ENCODE measurements around the gene FADD.
A peak's percentile ranks its signal among the peaks of the same experiment; 100 is the strongest.
"Not testable (repeated sequence)": the region's sequence is repeated elsewhere in the genome, so short reads cannot be mapped to it uniquely, and the experiment has no call there.

FADD gene

GRCh38 chr11:70183032-70183431 is 20.1 kb upstream of the FADD start:
- no peak for DNase-seq

DNA sequence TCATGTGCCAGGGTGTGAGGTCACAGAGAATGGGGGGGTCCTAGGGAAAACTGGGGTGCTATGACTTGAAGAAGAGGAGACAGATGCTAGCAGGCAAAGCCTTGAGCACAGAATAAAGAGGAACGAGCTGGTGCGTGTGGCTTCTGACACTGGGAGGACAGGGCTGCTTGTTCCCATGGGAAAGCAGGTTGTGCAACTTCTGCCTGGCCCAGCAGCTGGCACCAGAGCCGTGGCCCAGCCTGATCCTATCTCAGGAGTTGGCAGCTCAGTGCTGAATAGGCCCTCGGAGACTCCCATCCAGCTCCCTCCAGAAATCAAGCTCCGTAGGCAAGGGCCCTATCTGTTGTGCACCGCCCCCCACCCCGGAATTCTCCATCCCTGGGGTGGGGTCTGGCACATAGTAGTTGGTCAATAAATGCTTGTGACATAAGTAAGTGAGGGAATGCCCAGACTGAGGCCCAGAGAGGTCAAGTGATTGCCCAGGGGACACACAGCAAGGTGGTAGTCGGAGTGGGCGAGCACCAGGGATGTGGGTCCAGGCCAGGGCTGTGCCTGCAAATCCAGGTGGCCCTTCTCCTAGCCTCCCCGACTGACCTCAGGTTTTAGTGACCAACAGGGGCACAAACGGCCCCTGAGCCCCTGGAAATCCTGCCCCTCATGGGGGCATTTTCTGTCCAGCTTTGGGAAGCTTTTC is 19.5 kb upstream of the FADD start:
- DNase-seq: no peak

DNA sequence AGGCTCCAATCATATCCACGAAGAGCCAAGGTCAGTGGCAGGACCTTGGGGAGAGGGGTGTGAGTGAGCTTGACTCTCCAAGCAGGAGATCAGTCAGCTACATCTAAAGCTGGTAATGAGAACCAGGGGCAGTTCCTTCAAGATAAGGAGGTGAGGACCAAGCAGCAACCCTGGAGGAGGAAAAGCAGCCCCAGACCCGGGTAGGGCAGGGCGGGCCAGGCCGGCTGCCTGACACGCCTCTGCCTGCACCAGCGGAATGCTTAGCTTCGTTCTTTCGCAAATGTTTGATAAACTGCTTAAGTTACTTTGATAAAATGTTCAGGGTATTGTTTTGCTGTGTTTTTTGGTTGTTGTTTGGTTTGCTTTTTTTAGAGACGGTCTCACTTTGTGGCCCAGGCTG is 18.7 kb upstream of the FADD start:
- no peak for DNase-seq

DNA sequence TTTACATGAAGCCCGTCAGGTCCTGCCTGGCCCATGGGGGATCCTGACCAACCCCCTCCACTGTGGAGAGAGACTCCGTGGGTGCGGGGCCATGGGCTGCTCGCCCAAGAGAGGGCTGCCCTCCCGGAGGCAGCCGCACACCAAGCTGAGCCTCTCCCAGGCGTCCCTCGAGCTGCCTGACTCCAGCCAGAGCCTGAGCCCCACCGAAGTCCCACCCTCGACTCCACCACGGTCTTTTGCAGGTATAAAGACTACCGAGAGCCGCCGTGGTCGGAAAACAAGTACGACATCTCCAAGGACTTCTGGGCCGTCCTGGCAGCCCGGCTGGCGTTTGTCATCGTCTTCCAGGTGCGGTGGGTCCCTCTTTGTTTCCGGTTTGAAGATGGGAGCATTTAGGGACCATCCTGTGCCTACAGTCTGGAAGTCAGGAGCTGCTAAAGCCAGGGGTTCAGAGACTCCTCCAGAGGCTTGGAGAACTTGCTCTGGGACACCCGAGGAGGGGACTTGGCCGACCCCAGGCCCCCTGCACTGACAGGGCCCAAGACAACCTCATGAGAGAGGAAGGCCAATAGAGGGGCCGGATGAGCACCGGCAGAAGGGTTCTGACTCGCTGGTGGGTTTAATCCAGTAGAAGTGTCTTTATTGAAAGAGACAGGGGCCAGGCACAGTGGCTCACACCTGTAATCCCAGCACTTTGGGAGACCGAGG is 17.6 kb upstream of the FADD start:
- no peak for DNase-seq

GRCh38 chr11:70186420-70186819 is 16.7 kb upstream of the FADD start:
- no peak for DNase-seq

- DNase-seq: no peak
Observed at GRCh38 chr11:70186936-70187335, 16.2 kb upstream of the FADD start.

DNA sequence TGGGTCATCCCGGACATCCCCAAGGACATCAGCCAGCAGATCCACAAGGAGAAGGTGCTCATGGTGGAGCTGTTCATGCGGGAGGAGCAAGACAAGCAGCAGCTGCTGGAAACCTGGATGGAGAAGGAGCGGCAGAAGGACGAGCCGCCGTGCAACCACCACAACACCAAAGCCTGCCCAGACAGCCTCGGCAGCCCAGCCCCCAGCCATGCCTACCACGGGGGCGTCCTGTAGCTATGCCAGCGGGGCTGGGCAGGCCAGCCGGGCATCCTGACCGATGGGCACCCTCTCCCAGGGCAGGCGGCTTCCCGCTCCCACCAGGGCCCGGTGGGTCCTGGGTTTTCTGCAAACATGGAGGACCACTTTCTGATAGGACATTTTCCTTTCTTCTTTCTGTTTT is 15.3 kb upstream of the FADD start:
- no peak for DNase-seq

DNA sequence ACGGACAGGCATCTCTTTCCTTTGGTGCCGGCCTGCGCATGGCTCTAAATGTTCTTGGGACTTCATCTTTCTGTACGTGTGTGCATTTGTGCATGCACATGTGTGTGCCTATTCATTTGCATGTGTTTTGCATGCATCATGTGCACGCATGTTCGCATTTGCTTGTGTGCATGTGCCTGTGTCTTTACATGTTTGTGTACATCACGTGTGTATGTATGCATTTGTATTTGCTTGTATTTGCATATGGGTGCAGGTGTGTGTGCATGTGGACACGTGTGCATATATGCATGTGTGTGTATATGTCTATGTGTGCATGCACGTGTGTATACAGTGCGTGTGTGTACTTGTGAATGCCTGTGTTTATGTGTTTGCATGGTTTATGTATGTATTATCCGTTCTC is 13.5 kb upstream of the FADD start:
- DNase-seq: no peak

- peak; percentile 76 to 78 for DNase-seq
Observed at GRCh38 chr11:70191495-70192140, 11.5 kb upstream of the FADD start.

GRCh38 chr11:70192666-70193410 is 10.3 kb upstream of the FADD start:
- DNase-seq: no peak

DNA sequence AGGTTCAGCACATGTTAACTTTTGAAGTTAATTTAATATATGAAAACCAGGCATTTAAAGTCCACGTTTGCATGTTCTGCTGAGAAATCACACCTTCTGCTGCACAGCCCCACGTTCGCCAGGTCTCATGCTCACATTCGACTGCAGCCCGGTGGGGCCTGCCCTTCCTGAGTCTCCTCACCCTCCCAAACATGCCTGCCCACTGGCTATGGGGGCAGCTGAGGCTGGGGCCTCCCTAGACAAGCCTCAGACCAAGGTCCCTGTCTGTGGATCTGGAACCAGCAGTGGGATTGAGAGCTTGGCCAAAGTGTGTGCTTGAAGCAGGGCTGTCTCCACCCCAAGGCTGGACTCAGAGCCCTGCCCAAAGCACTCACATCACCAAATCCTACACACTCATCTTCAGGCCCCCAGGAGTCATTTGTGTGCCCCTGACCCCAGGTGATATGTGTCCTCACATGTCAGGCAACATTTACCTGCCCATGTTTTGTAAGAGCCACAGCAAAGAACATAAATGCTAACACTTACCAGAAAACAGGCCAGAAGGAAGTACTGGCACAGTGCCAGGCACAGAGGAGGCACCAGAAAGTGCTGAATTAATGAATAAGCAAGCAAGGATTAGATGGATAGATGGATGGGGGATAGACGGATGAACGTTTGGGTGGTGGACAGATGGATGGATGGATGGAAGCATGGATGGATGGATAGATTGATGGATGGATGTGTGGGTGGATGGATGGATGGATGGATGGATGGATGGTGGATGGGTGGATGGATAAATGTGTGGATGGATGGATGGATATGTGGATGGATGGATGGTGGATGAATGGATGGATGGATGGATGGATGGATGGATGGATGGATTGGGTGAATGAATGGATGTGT is 9.4 kb upstream of the FADD start:
- DNase-seq: no peak

DNA sequence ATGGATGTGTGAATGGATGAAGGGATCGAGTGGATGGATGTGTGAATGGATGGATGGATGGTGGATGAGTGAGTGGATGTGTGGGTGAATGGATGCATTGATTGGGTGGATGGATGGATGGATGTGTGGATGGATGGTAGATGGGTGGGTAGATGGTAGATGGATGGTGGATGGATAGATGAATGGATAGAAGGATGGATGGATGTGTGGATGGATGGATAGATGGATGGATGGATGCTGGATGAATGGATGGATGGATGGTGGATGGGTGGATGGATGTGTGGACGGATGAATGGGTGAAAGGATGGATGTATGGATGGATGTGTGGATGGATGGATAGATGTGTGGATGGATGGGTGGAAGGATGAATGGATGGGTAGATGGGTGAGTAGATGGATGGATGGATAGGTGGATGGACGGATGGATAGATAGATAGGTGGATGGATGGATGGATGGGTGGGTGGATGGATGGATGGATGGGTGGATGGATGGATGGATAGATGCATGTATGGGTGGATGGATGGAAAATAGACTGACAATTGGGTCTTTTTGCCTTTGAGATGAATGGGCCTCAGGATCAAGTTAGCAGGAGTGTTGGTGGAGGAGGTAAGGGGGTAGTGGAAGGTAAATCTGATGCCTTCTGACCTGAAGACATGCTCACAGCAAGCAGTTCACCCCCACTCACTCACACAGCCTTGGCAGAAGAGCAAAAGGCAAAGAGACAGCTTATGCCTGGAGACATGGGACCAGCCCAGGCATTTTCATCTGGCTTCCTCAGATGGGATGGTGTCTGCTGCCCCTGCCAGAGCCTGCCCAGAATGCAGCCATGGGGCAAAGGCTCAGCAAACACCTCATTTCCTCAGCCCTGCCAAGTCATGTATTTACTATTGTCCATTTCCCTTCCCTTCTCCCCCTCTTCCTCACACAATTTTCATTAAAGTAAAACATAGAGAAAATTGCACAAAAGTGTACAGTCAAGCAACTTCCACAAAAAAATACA is 8.0 kb upstream of the FADD start:
- no peak for DNase-seq

DNA sequence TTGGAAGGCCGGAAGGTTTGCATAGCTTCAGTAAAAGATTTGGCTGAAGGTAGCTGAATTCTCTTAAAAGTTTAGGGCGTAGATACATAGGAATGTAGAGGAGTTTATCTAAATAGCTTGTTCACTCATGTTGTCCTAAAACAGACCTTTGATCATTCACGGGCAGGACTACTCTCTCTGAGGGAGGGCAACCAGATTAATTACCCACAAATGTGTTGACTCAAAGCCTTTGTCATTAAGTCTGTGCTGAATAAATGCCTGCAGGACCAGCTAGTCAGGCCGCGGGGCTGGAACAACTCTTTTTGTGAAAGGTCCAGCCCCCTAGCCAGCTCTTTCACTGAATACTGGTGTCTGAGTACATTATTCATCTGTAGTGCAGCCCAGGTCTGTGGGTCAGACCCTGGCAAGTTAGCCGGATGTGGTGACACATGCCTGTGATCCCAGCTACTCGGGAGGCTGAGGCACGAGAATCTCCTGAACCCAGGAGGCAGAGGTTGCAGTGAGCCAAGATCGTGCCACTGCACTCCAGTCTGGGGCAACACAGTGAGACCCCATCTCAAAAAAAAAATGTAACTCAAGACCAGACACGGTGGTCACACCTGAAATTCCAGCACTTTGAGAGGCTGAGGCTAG is 2.8 kb upstream of the FADD start:
- DNase-seq: no peak

DNA sequence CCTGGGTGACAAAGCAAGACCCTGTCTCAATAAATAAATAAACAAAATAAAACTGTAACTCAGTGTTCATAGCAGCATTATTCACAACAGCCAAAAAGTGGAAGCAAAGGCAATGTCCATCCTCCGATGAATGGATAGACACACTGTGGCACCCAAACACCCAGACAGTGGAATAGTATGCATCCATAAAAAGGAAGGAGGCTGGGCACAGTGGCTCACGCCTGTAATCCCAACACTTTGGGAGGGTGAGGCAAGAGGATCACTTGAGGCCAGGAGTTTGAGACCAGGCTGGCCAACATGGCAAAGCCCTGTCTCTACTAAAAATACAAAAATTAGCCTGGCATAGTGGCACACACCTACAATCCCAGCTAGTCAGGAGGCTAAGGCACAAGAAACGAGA is 2.0 kb upstream of the FADD start:
- DNase-seq: not testable (repeated sequence)

DNA sequence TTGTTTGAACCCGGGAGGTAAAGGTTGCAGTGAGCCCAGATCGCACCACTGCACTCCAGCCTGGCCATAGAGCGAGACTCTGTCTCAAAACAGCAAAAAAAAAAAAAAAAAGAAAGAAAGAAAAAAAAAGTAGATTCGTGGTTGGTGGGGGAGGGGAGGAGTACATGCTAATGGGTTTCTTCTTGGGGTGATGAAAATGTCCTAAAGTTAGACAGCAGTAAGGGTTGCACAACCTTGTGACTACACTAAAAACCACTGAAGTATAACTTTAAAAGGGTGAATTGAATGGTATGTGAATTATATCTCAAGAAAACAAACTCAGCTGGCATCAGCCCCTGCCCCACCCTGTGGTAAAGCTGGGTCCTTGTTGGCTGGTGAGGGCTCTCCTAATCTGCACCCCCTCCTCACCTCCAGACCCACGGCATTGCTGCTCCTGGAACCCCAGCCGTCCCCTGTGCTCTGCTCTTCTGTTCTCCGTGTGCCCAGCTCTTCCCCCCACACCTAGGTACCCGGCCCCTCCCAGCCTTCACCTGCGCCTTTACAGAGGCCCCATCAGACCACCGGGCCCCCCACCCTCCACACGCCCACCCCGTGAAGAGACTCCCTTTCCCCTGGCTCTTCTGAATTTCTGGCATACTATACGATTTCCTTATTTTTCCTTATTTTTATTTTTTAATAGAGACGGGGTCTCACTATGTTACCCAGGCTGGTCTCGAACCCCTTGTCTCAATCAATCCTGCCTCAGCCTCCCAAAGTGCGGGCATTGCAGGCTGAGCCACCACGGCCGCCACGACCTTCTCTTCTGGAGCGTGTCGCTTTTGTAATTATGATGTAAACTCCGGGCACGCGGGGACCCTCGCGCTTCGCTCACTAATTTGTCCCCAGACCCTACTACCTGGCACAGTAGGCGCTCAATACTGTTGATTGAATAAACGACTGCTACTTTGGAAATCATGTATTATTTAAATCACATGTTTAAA is 924 bp upstream of the FADD start:
- no peak for DNase-seq

DNA sequence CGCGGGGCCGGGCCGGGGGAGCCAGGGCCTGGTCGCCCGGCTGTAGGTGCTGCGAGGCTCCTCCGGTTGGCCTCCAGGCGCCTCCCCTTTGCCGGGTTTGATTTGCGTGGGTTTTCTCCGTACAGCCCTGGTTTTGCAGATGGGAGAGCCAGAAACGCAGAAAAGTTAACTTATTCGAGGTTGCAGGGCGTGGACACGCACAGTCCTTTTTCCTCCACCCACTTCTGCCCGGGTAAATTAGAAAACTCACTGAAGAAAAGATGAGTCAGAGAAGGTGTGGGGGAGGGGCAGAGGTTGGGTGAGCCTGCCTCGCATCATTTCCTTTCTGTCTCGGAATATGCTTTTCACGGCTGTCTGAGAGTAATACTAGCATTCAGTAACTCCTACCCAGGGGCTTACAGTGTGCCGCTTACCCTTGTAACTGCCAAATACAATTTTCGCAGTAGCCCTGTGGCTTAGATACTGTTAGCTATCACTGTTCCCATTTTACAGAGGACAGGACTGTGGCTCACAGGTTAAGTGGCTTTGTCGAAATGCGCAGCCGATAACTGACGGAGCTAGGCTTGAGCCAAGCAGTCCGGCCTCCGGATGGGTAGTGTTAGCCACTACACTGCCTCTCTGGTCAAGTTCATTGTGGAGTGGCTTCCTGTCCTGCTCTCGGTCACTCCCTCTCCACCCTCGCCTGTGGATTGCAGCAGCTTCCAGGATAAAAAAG is 812 bp downstream of the FADD start:
- DNase-seq: peak; percentile 90

DNA sequence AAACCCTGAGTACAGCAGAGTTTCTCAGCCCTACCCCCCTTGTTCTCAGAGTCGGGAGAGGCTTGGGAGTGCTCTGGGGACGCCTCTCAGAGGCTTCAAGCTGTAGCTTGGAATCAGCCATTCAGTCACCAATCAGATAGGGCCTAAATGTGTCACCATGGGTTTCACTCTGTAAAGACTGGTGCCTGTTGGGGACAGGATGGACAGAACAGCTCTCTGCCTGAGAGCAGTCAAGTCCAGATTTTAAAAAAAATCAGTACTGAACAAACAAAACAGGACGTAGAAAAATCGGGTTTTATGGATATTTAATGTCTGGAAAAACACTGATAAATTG is 1.3 kb downstream of the FADD start:
- no peak for DNase-seq

GRCh38 chr11:70205049-70205725 is 2.1 kb downstream of the FADD start:
- no peak for DNase-seq
